GM19455 (cell line): ENCODE results near the gene A2ML1.
"Not testable (repeated sequence)": the region's sequence is repeated elsewhere in the genome, so short reads cannot be mapped to it uniquely, and the experiment has no call there.

Source experiments
- ATAC-seq: cut with Tn5 transposase; IDR thresholded peaks from one replicate; pipeline ENCODE4 v1.9.1; 2021; ENCODE audit not compliant: unreplicated experiment

Gene A2ML1

DNA sequence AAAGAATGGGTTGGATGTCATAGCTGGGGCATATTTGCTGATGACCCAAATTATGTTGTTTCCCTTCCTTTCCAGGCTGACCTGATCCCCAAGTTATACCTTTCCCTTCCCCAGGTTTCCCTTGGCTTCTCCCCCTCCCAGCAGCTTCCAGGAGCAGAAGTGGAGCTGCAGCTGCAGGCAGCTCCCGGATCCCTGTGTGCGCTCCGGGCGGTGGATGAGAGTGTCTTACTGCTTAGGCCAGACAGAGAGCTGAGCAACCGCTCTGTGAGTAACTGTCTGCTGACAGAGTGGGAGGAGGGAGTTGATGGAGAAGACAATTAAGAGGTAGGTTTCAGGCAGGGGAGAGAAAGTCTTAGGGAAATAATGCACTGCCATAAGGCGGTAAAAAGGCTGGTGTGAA, 25.0 kb downstream of the A2ML1 start:
- no peak for ATAC-seq

DNA sequence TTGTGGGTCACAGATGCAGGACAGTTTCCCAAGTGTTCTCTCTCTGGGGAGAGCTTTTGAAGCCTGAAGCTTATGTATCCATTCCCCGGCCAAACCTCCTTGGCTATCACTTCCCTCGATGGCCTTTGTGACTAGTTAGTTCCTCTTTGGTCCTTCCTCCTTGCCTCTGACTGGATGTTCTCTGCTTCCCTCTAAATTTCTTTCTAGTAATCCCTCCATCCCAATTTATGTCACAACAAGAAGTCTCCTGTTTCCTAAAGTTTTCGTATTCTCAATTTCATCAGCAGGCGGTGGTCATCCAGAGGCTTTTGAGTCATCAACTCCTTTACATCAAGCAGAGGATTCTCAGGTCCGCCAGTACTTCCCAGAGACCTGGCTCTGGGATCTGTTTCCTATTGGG, 27.5 kb downstream of the A2ML1 start:
- no peak for ATAC-seq

DNA sequence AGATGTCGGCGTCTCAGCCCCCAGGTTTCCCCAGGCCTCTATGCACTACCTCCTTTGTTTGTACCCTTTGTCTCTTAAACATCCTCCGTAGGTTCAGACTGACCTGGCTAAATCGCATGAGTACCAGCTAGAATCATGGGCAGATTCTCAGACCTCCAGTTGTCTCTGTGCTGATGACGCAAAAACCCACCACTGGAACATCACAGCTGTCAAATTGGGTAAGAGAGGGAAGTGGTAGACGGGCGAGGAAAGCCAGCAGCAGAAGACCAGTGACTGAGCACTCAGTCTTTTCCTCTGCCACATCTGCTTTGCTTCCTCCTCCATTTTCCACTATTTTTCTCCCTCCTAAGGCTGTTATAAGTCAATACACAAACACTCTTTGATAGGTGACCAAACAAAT, 29.7 kb downstream of the A2ML1 start:
- no peak for ATAC-seq

DNA sequence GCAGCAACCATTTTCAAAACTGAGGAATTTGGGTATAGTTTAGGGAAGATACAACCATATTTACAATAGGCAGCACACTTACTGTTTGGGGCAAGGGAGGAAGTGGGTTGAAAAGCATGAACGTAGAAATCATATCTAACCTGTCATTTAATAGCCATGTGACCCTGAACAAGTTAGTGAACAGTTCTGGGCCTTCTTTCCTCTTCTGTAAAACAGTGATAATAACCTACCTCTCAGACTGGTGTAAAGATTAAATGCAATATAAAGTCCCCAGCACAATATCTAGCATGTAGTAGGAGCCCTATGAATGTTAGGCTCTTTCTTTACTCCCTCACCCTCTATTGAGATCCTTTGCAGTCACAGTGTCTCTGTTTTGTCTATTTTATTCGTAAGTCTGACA, 33.5 kb downstream of the A2ML1 start:
- no peak for ATAC-seq

GRCh38 chr12:8859448-8859847, 37.0 kb downstream of the A2ML1 start:
- not testable (repeated sequence) for ATAC-seq

DNA sequence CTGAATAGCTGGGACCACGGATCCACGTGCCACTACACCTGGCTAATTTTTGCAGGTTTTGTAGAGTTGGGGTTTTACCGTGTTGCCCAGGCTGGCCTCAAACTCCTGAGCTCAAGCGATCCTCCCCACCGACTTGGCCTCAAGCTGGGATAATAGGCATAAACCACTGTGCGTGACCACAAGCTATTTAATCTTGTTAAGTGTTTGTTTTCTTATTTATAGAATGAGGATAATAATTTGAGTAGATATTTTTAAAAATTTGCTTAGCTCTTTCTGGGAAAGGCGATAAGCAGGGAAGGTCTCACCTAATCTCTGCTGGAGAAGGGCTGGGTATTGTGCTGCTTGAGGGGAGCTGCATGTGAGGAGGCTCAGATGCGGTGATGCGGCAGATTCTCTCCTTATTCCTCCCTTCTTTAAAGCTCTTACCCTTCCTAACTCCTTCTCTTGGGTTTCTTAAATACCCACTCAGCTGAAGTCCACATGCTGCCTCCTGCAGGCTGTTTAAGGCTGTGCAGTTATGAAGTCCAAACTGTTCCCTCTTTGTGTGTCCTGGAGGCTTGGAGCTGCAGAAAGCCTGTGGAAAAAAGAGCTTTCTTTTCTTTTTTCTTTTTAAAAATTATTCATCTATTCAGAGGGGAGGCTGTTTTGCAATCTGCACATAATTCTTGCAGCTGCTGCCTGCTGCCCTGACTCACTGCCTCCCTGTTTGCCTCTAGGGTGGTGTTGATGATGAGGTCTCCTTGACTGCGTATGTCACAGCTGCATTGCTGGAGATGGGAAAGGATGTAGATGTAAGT, 37.9 kb downstream of the A2ML1 start:
- no peak for ATAC-seq

DNA sequence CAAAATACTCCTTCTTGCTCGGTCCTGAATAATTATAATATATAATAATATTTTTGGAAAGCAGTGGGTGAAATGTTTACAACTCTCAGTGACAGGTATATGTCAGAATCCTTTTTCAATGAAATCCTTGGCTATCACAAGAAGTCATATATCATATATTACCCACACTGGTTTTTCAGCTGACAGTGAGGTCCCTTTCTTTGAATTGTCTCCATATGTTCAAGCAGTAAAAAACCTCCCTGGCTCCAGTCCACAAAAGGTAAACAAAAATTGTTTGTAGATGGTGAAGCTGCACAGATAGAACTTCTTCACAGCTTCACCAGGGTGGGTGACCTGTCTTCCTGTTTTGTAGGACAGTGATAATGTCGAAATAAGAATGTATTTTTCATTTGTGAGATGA, 44.0 kb downstream of the A2ML1 start:
- no peak for ATAC-seq

GRCh38 chr12:8867009-8867408, 44.6 kb downstream of the A2ML1 start:
- no peak for ATAC-seq

- no peak for ATAC-seq
Measured at GRCh38 chr12:8867786-8868185, 45.4 kb downstream of the A2ML1 start.

DNA sequence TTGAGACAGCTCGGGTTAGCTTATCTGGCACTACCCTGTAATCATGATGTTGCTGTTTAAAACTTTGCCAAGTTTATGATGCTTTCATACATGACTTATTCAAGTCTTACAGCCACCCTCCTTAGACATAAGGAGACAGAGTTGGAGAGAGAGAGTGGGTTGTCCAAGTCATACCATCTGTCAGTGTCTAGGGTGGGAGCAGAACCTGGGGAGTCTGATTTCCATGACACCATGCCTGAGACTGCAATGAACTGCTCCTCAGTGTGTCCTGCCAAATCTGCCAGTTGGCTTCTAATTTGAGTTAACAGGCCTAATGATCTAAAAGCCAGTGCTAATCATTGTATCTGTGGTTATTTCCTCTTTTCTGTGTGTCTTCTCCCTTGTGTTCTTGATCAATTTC, 48.2 kb downstream of the A2ML1 start:
- ATAC-seq = no peak

DNA sequence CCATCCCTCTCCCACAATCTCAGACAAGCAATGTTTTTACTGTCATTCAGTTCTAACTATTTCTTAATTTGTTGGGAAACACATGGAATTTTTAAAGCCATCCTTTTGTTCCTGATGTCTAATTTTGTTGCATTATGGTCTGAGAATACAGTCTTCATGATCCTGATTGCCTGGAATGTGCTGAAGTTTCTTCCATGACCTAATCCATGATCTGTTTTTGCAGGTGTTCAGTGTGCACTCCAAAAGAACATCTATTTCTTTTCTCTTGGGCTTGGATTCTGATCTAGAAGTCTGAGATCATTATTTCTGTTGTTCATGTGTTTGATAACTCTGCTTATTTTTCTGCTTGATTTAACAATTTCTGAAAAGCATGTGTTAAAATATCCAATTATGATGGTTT, 48.6 kb downstream of the A2ML1 start:
- no peak for ATAC-seq

DNA sequence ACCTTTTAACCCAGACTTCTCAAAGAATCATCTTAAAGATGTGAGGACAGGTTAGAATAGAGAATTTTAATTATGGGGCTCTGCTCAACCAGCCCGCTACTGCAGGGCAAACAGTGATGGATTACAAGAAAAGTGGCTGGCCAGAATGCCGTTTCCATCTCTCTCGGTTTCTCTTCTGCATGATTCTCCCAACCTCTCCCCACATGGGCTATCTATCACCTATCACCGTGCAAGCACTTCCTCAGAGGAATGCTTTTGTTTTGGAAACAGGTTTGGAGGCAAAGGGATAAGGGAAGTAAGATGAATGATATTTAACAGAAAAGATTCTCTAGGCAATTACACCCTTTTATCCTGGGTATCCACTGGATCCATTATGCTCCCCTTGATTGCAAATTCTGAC, 54.5 kb downstream of the A2ML1 start:
- ATAC-seq = no peak

GRCh38 chr12:8886502-8887284, 64.3 kb downstream of the A2ML1 start:
- no peak for ATAC-seq

GRCh38 chr12:8887285-8887715, 64.9 kb downstream of the A2ML1 start:
- ATAC-seq = no peak

GRCh38 chr12:8890313-8891085, 68.1 kb downstream of the A2ML1 start:
- ATAC-seq = no peak

DNA sequence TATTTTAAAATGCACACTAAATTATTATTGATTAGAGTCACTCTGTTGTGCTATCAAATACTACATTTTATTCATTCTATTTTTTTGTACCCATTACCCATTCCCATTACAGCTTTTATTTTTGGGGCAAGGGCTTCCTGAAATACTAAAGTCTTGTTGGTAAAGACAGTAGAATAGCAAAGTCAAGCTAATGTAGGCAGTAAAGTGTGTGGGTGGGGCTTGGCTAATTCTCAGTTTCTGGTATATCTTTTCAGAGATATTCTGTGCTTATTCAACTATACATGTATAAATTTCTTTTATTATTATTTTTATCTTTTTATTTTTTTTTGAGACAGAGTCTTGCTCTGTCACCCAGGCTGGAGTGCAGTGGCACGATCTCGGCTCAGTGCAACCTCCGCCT, 69.6 kb downstream of the A2ML1 start:
- no peak for ATAC-seq

DNA sequence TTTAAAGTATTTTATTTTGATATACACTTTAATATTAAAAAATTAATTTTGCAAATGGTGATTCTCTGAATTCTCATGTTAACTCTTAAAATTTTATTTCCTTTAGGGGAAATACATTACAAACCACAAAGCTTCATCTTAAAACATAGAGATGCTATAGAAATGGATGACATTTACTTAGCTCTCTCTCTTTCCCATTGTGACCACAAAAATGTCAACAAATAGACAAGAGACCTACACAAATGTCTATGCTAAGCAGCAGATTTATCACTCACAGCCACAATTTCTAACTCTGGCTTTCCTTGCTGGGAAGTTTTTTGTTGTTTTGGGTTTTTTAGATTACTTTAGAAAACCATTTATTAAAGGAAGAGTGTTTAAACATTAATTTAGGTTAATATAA, 72.0 kb downstream of the A2ML1 start:
- ATAC-seq = no peak

DNA sequence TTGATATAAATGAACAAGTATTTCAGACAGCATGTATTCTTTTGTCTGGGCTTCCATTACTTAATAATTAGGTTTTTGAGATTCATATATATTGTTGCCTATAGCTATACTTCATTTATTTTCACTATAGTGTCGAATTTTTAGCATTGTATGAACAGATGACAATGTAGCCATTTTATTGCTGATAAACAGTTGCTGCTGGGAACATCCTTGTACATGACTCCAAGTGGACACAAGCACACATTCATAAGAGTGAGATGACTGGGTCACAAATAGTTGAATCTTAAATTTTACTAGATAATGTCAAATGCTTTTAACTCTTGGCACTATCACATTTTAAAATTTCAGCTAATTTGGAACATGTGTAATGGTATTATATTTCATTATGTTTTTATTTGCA, 72.6 kb downstream of the A2ML1 start:
- ATAC-seq = no peak

- no peak for ATAC-seq
Measured at GRCh38 chr12:8897081-8897480, 74.7 kb downstream of the A2ML1 start.

- no peak for ATAC-seq
Measured at GRCh38 chr12:8899830-8900229, 77.4 kb downstream of the A2ML1 start.

GRCh38 chr12:8902703-8903102, 80.3 kb downstream of the A2ML1 start:
- not testable (repeated sequence) for ATAC-seq

- ATAC-seq = no peak
Measured at GRCh38 chr12:8903646-8904045, 81.2 kb downstream of the A2ML1 start.
